ENCODE measurements around the gene AHSG. TPM values are rescaled to one million over a fixed set of nuclear protein-coding genes. Genes with fewer than 3 reads are reported as not detected.

Gene AHSG
- total RNA-seq, 4 donors from 2014 or later: not detected

DNA sequence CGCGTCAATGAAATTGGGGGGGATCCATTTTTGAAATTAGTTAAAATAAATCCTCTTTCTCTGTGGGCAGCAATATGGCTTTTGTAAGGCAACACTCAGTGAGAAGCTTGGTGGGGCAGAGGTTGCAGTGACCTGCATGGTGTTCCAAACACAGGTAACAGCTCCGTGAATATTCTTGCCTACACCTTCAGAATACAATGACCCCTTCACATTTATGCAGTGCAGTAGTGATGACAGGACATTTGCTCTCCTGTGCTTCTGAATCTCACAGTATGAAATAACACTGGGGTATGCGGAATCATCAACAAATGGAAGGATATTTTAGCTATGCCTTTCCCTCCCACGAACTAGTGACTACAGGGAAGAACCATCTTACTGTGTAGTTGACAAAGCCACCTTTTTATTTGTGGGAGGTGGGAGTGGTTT is 6.9 kb downstream of the AHSG start:
- intact Hi-C loops (cut with DNase I): no loop called here
- peaks cover 3 to 24% (median 9%) of the 10 kb centered on the region in 3 donors for H3K4me1 ChIP-seq
- peaks cover 0 to 42% (median 0%) of the 10 kb centered on the region in 4 donors for H3K27me3 ChIP-seq
- no peak for TF ChIP-seq POLR2A (IDR thresholded peaks at IDR 0.05)
- TF ChIP-seq, protein P1, sequence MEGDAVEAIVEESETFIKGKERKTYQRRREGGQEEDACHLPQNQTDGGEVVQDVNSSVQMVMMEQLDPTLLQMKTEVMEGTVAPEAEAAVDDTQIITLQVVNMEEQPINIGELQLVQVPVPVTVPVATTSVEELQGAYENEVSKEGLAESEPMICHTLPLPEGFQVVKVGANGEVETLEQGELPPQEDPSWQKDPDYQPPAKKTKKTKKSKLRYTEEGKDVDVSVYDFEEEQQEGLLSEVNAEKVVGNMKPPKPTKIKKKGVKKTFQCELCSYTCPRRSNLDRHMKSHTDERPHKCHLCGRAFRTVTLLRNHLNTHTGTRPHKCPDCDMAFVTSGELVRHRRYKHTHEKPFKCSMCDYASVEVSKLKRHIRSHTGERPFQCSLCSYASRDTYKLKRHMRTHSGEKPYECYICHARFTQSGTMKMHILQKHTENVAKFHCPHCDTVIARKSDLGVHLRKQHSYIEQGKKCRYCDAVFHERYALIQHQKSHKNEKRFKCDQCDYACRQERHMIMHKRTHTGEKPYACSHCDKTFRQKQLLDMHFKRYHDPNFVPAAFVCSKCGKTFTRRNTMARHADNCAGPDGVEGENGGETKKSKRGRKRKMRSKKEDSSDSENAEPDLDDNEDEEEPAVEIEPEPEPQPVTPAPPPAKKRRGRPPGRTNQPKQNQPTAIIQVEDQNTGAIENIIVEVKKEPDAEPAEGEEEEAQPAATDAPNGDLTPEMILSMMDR (IDR thresholded peaks at IDR 0.05): no peak
- H3K27ac ChIP-seq: no peak overlapping the region
- WGBS, 2 donors: 85 to 89% methylated on average over 5 of the region's 5 CpGs
- H3K9me3 ChIP-seq: no peaks in the 10 kb centered on the region
- DNase-seq: no peak
- no peak overlapping the region for H3K4me3 ChIP-seq
- H3K36me3 ChIP-seq: no peaks in the 10 kb centered on the region

DNA sequence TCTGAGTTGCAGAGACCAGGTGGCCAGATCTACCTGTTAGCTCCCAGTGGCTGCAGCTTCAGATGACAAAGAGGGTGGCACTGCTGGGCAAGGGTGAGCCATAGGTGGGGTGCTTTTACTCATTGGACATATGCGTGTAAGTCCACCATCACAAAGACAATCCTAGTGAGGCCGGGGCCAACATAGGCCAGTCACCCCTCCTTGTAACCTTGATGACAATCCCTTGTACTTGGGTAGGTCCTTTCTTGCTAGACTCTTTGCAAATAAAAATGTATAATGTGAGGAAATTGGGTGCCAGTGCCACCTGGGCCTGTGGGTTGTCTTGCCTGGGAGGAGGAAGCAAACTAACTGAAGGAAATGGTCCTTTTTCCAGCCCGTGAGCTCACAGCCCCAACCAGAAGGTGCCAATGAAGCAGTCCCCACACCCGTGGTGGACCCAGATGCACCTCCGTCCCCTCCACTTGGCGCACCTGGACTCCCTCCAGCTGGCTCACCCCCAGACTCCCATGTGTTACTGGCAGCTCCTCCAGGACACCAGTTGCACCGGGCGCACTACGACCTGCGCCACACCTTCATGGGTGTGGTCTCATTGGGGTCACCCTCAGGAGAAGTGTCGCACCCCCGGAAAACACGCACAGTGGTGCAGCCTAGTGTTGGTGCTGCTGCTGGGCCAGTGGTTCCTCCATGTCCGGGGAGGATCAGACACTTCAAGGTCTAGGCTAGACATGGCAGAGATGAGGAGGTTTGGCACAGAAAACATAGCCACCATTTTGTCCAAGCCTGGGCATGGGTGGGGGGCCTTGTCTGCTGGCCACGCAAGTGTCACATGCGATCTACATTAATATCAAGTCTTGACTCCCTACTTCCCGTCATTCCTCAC is 7.6 kb downstream of the AHSG start:
- no peak overlapping the region for H3K27ac ChIP-seq
- H3K4me1 ChIP-seq: peaks cover 3 to 18% (median 9%) of the 10 kb centered on the region in 3 donors
- no peak for TF ChIP-seq POLR2A (IDR thresholded peaks at IDR 0.05)
- TF ChIP-seq, protein P1 (IDR thresholded peaks at IDR 0.05): no peak
- peaks cover 0 to 41% (median 0%) of the 10 kb centered on the region in 4 donors for H3K27me3 ChIP-seq
- H3K36me3 ChIP-seq: no peaks in the 10 kb centered on the region
- no peak for DNase-seq
- no peaks in the 10 kb centered on the region for H3K9me3 ChIP-seq
- no peak overlapping the region for H3K4me3 ChIP-seq
- intact Hi-C loops (cut with DNase I): no loop called here
- 69 to 89% methylated on average over 6 to 10 of the region's 17 CpGs for WGBS, 2 donors

DNA sequence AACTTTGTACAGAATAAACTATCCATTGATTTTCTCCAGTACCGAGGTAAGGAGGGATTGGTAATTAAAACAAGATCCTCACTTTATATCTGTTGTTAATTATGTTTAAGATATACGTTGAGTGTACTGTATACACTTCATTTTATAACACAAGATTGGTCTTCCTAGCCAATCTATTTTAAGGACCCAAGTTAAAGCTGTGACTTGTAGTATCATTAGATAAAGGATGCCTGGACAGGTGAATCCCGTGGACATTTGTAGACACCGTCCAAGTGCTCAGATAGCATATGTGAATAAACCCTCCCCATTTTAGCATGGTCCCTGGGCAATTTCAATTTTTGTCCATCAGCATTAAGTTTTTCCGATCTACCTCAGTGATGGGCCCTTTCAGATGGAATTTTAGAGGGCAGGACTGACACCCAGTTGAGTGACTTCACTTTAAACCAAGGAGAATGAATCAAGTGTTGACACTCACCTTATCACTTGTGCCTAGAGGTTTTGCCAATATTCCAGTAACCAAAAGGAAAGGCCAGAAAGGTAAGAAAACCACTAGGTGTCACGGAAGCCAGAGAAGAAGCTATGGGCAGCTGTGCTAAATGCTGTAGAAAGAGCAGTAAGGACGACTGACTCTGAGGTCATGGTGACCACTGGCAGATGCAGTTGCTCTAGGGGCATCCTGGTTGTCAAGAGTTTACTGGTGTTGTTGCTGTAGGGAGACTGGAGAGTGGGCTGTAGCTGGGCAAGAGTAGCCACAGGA is 9.2 kb downstream of the AHSG start:
- no peak overlapping the region for H3K27ac ChIP-seq
- no peak for DNase-seq
- no peaks in the 10 kb centered on the region for H3K36me3 ChIP-seq
- H3K9me3 ChIP-seq: no peaks in the 10 kb centered on the region
- no peak for TF ChIP-seq POLR2A (IDR thresholded peaks at IDR 0.05)
- TF ChIP-seq, protein P1 (IDR thresholded peaks at IDR 0.05): no peak
- H3K4me3 ChIP-seq: no peak overlapping the region
- H3K4me1 ChIP-seq: peaks cover 3 to 10% (median 4%) of the 10 kb centered on the region in 3 donors
- H3K27me3 ChIP-seq: peaks cover 0 to 33% (median 0%) of the 10 kb centered on the region in 4 donors
- WGBS, 2 donors: 78 to 81% methylated on average over 7 of the region's 7 CpGs
- intact Hi-C loops (cut with DNase I): no loop called here

DNA sequence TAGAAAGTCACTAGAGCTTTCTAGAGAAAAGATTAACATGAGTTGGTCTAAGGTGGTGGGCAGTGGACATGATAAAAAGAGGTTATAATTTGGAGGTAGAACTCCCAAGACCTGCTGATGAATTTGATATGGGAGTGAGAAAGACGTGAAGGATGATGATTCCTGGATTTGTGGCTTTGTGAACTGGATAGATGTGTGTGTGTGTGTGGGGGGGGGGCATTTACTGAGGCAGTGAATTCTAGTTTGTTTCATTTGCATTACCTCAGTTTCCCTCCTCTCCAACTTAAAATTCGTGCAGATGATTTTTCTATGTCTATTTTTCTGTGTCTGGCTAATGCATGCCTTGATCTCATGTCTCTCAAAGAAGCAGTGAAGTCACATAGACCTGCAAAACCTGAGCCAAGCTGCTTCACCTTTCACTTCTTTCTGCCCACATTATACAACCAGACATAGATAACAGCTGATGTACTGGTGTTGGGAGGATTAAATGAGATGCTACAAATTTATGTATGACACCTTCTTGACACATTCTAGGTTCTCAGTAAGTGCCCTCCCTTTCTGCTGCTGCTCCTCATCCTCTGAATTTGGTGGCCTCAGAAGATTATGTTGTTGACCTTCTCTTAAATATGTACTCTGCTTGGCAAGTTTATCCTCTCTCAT is 9.9 kb downstream of the AHSG start:
- Histone ChIP-seq H3K27ac (no peak overlapping the region), H3K9me3 (no peaks in the 10 kb centered on the region), H3K4me1 (peaks cover 0 to 2% (median 0%) of the 10 kb centered on the region in 3 donors), H3K36me3 (no peaks in the 10 kb centered on the region), H3K4me3 (no peak overlapping the region), H3K27me3 (peaks cover 0 to 28% (median 0%) of the 10 kb centered on the region in 4 donors)
- no peak for DNase-seq
- TF ChIP-seq, protein P1 (IDR thresholded peaks at IDR 0.05): no peak
- TF ChIP-seq POLR2A (IDR thresholded peaks at IDR 0.05): no peak
- 49 to 59% methylated on average over 2 of the region's 2 CpGs for WGBS, 2 donors
- intact Hi-C loops (cut with DNase I): no loop called here
